D721Med (cell line): ENCODE data around the gene ATP5F1D.
A peak's percentile ranks its signal among the peaks of the same experiment; 100 is the strongest.
"Not testable (repeated sequence)": the region's sequence is repeated elsewhere in the genome, so short reads cannot be mapped to it uniquely, and the experiment has no call there.

Source experiments
- DNase-seq: peaks from one replicate; pipeline ENCODE4 v3.0.0; 2011; ENCODE audit warnings: low spot score; ENCODE audit not compliant: insufficient read length
- FAIRE-seq: peaks from 2 replicates; lab custom pipeline; 2011; peaks lifted over from hg19 to GRCh38; lab: Jason Lieb, UNC
- CTCF ChIP-seq: IDR thresholded peaks from 2 replicates; pipeline ENCODE4 v1.5.1; 2012; ENCODE audit warnings: mild to moderate bottlenecking, control low read depth; ENCODE audit not compliant: insufficient read depth; ENCODE audit errors: missing control alignments

The ATP5F1D gene

DNA sequence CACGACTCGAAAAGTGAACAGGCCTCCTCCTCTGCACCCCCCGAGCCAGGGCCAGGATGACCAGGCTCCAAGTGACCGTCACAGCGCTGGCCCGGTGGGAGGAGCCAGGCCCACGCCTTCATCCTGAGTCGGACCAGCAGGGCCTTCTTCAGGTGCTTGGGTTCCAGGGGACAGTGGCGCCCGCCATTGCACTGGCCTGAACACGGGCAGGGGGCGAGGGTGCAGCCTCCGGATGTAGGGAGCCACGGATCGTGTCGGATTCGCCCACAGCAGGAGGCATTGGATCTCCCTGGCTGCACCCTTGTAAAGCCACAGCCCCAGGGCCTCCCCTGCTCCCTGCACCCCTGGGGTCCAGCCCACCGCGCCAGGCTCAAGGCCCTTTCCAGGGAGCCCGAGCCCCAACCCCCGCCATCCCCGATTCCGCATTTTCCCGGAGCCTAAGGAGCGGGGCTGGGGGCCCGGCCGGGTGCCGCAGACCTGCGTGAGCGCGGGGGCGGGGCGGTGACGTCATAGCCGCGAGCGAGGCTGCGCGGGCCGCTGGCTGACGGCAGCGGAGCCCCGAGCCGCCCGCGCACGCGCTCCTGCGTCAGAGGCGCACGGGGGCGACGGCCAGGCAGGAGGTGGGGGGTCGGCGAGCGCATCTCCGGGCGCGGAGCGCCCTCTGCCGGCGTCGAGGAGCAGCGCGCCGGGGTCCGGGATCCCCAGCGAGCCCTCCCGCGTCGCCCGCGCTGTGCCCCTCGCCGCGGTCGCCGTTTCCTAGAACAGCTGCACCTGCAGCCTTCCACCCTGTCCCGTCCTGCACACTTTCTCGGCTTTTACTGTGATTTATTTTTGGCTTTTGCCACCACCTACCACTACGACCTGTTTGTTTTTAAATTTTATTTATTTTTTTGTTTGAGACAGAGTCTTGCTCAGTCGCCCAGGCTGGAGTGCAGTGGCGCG, 1.5 kb upstream of the ATP5F1D start:
- peak; percentile 66 for TF ChIP-seq CTCF
- FAIRE-seq, result no peak
- DNase-seq, result peak; percentile 97

GRCh38 chr19:1240925-1241324, 626 bp upstream of the ATP5F1D start:
- TF ChIP-seq CTCF, result no peak
- FAIRE-seq (no peak), DNase-seq (no peak)

- no peak for FAIRE-seq
- peak; percentile 68 for TF ChIP-seq CTCF
- DNase-seq, result peak; percentile 96
Measured at GRCh38 chr19:1243768-1244692, 2.5 kb downstream of the ATP5F1D start.

DNA sequence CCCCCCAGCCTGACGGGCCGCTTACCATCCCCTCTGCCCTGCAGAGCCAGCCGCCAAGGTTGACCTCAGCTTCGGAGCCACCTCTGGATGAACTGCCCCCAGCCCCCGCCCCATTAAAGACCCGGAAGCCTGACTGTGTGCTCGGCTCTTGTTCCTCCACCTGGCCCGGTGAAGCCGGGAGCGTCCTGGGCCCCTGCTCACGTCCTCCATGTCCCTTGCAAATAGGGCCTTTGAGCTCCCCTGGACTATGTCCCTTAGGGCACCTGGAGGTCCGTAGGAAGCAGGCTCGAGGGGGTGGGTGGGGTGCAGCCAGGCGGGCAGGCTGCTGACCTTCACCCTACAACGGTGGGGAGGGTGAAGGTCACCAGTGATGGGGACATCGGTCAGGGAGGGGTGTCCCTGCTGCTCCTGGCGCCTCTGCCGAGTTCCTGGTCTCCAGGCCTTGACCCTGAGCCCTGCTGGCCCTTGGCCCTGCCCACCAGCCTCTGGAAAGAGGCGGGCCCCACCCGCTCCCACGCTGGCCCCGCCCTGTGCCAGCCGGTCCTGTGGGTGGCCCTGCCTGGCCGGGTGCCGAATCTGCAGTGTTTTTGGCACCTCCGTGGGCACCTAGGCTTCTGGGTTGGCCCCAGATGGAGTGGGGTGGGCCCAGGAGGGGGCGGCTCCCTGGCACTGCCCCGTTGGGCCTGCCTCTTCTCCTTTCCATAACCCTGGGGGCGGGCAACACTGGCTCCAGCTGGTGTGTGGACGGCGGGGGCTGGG, 3.3 kb downstream of the ATP5F1D start:
- DNase-seq (no peak), FAIRE-seq (no peak)
- TF ChIP-seq CTCF, result no peak

- TF ChIP-seq CTCF, result no peak
- no peak for DNase-seq
- FAIRE-seq, result no peak
Measured at GRCh38 chr19:1245494-1246264, 4.1 kb downstream of the ATP5F1D start.

DNA sequence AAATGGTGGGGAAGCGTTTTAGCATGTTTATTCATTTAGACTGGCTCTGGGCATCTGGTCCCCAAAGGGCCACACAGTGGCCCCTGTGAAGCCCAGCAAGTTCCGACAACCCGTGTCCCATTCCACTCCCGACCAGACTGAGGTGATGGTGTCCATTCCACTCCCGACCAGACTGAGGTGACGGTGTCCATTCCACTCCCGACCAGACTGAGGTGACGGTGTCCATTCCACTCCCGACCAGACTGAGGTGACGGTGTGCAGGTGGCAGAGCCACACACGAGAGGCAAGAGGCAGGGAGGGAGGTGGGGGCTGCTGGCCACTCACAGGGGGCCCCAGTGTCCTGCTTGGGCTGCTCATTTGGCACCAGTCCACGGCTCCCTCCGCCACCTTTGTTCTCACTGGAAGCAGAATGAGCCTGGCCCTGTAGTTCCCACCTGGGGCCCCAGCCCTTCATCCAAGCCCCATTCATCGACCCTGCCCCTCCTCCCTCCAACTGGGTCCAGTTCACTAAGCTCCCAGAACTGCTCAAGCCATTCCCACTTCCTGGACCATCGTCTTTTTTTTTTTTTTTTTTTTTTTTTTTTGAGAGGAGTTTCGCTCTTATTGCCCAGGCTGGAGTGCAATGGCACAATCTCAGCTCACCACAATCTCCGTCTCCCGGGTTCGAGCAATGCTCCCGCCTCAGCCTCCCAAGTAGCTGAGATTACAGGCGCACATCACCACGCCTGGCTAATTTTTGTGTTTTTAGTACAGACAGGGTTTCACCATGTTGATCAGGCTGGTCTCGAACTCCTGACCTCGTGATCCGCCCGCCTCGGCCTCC, 4.9 kb downstream of the ATP5F1D start:
- not testable (repeated sequence) for FAIRE-seq, DNase-seq
